ENCODE measurements around the gene PRKCA.
"Not testable (repeated sequence)": the region's sequence is repeated elsewhere in the genome, so short reads cannot be mapped to it uniquely, and the experiment has no call there.

The PRKCA gene

DNA sequence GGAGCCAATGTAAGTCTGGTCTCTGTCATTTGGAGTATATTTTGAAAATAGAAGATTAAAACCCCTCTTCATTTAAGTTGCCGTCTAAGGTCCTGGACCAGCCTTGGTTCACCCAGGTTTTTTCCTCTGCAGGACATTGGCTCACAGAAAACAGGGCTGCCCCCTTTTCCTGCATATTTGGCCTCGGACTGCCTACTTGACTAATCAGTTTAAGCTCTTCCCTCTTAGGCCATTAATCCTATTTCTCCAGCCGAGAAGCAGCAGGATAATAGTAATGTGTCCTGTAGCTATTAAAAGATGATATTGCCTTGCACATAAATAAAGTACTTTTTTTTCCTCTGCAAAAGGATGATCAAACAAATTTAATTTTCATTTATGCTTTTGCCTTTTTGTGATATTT is 52.1 kb downstream of the PRKCA start:
- H3K4me3 ChIP-seq (ENCODE audit: low read depth in 1 of 2, low read length in 1 of 2), result no peak overlapping the region
- no peaks in the 10 kb centered on the region for H3K9me3 ChIP-seq
- TF ChIP-seq, protein P1, sequence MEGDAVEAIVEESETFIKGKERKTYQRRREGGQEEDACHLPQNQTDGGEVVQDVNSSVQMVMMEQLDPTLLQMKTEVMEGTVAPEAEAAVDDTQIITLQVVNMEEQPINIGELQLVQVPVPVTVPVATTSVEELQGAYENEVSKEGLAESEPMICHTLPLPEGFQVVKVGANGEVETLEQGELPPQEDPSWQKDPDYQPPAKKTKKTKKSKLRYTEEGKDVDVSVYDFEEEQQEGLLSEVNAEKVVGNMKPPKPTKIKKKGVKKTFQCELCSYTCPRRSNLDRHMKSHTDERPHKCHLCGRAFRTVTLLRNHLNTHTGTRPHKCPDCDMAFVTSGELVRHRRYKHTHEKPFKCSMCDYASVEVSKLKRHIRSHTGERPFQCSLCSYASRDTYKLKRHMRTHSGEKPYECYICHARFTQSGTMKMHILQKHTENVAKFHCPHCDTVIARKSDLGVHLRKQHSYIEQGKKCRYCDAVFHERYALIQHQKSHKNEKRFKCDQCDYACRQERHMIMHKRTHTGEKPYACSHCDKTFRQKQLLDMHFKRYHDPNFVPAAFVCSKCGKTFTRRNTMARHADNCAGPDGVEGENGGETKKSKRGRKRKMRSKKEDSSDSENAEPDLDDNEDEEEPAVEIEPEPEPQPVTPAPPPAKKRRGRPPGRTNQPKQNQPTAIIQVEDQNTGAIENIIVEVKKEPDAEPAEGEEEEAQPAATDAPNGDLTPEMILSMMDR (IDR thresholded peaks at IDR 0.05), result no peak
- no peaks in the 10 kb centered on the region for H3K4me1 ChIP-seq (ENCODE audit: control insufficient read depth in 1 of 2, insufficient read depth in 1 of 2, low read depth in 1 of 2, low read length in 1 of 2)
- H3K36me3 ChIP-seq, result no peaks in the 10 kb centered on the region
- no peaks in the 10 kb centered on the region for H3K27me3 ChIP-seq
- H3K27ac ChIP-seq, result no peak overlapping the region

DNA sequence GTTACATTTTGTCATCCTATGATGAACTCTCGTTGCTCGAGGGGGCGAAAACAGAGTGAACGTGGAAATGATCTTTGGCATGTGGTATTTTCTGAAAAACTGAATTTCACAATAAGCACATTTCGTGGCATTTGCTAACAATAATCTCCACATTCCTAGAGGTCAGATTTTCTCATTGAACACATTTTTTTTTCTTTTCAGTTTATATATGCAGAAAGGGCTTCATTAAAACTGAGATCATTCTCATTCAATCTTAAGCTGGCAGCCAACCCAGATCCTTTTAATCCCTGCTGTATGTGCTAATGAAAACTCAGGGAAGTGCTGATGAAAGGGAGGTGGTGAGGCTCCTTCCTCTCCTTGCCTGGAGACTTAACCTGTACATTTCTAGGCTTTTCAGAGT is 52.6 kb downstream of the PRKCA start:
- Histone ChIP-seq H3K4me3 (ENCODE audit: low read depth in 1 of 2, low read length in 1 of 2) (no peak overlapping the region), H3K27me3 (no peaks in the 10 kb centered on the region), H3K4me1 (ENCODE audit: control insufficient read depth in 1 of 2, insufficient read depth in 1 of 2, low read depth in 1 of 2, low read length in 1 of 2) (no peaks in the 10 kb centered on the region), H3K27ac (no peak overlapping the region), H3K36me3 (no peaks in the 10 kb centered on the region), H3K9me3 (no peaks in the 10 kb centered on the region)
- TF ChIP-seq, protein P1 (IDR thresholded peaks at IDR 0.05), result no peak

DNA sequence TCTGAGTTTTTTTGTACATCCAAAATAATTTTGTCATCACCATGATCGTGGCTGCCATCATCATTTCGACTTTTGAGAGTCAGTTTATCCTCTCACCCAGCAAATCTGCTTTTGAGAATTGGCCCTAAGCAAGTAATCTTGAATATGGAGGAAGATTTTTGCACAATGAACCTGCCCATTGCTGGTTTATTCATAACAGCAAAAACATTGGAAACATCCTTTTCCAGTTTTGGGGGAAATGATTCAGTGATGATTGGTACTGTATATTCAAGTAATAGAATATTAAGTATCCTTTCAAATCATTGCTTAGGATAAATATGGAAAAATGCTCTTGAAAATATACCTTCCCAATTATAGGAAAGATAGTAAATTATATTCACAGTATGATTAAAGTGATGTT is 53.1 kb downstream of the PRKCA start:
- H3K27me3 ChIP-seq, result no peaks in the 10 kb centered on the region
- TF ChIP-seq, protein P1 (IDR thresholded peaks at IDR 0.05), result no peak
- H3K27ac ChIP-seq, result no peak overlapping the region
- no peaks in the 10 kb centered on the region for H3K4me1 ChIP-seq (ENCODE audit: control insufficient read depth in 1 of 2, insufficient read depth in 1 of 2, low read depth in 1 of 2, low read length in 1 of 2)
- H3K36me3 ChIP-seq, result no peaks in the 10 kb centered on the region
- H3K4me3 ChIP-seq (ENCODE audit: low read depth in 1 of 2, low read length in 1 of 2), result no peak overlapping the region
- no peaks in the 10 kb centered on the region for H3K9me3 ChIP-seq

DNA sequence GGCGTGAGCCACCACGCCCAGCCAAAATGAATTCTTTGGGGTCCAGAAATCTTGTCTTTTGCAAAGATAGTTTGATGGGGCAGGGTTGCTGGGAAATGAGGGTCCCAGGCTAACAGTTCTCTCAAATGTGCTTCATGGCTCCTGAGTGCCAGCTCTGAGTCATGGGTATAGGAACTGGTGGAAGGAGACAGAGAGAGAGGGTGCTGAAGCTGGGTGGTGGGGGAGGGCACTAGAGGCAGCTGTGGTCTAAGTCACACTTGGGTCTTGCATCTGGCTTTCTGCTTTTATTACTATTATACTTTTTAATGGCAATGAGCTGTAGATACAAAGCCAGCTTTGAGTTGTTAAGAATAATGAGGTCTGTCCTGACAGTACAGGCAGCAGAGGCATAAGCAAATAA is 54.6 kb downstream of the PRKCA start:
- Histone ChIP-seq H3K36me3 (no peaks in the 10 kb centered on the region), H3K27me3 (no peaks in the 10 kb centered on the region), H3K9me3 (no peaks in the 10 kb centered on the region), H3K27ac (no peak overlapping the region), H3K4me1 (ENCODE audit: control insufficient read depth in 1 of 2, insufficient read depth in 1 of 2, low read depth in 1 of 2, low read length in 1 of 2) (no peaks in the 10 kb centered on the region), H3K4me3 (ENCODE audit: low read depth in 1 of 2, low read length in 1 of 2) (no peak overlapping the region)
- TF ChIP-seq, protein P1 (IDR thresholded peaks at IDR 0.05), result no peak

DNA sequence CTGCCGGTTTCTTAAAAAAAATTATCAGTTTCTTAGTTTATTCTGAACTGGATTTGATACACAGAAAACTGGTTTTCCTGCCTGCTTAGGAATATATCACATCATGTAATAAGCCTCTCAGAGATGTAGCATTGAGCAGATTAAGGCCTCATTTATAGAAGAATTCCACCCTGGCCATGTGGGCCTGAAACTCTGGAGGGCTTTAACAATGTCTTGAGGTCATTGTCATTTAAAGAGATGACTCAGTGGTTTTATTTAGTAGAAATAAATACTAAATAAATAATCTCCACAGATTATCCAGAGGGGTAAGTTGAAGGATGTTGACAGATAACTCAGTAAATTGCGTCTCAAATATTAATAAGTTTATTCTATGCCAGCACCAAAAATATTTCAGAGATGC is 56.9 kb downstream of the PRKCA start:
- Histone ChIP-seq H3K27me3 (no peaks in the 10 kb centered on the region), H3K36me3 (no peaks in the 10 kb centered on the region), H3K27ac (no peak overlapping the region), H3K4me1 (ENCODE audit: control insufficient read depth in 1 of 2, insufficient read depth in 1 of 2, low read depth in 1 of 2, low read length in 1 of 2) (no peaks in the 10 kb centered on the region), H3K4me3 (ENCODE audit: low read depth in 1 of 2, low read length in 1 of 2) (no peak overlapping the region), H3K9me3 (no peaks in the 10 kb centered on the region)
- TF ChIP-seq, protein P1 (IDR thresholded peaks at IDR 0.05), result no peak

DNA sequence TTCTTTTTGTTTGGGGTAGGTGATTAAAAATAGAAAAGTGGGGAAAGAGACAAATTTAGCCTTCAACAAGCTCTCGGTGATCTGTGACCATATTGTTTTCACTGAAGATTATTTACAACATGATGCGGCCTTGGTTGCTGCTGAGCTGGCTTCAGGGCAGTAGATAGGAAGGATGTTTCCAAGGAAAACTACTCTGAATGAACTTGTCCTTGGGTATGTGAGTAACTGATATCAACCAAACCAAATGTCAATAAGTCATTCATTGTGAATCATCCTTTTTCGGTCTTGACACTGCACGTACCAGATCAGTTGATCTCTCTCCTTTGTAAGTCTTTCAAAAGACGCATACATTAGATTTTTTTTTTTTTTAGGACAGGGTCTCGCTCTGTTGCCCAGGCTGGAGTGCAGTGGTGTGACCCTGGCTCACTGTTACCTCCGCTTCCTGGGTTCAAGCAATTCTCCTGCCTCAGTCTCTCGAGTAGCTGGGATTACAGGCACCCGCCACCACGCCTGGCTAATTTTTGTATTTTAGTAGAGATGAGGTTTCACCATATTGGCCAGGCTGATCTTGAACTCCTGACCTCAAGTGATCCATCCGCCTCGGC is 58.6 kb downstream of the PRKCA start:
- H3K36me3 ChIP-seq; H3K4me1 ChIP-seq (ENCODE audit: control insufficient read depth in 1 of 2, insufficient read depth in 1 of 2, low read depth in 1 of 2, low read length in 1 of 2); H3K4me3 ChIP-seq (ENCODE audit: low read depth in 1 of 2, low read length in 1 of 2); H3K27ac ChIP-seq; H3K9me3 ChIP-seq: not testable (repeated sequence)
- H3K27me3 ChIP-seq, result peaks cover 13% of the 10 kb centered on the region

All from neutrophil (primary cell).